ENCODE measurements around the gene ZNF595. TPM values are rescaled to one million over a fixed set of nuclear protein-coding genes. Genes with fewer than 3 reads are reported as not detected.
"Not testable (repeated sequence)": the region's sequence is repeated elsewhere in the genome, so short reads cannot be mapped to it uniquely, and the experiment has no call there.

The ZNF595 gene
- 1 to 10 TPM; 5.2 to 9.3 (median 7.0) TPM for total RNA-seq
- long read RNA-seq: 0 reads

- H3K36me3 ChIP-seq; intact Hi-C loops (cut with DNase I); H3K9me3 ChIP-seq; H3K27me3 ChIP-seq; H3K27ac ChIP-seq; H3K4me1 ChIP-seq: not testable (repeated sequence)
- DNase-seq (peak; percentile 32 to 59 (median 58)), ATAC-seq (peak; percentile 94 to 97 (median 96))
- peak within 1 kb of the TSS in 2 of 3 donors; percentile 18 to 40 for H3K4me3 ChIP-seq
- WGBS (ENCODE audit: insufficient coverage, low coverage, low lambda C conversion rate, missing lambda C conversion rate): 25% methylated on average over 23 of the region's 29 CpGs
These were observed at the start of gene ZNF595 for GRCh38 chr4:52804-53479. ZNF595 (plus strand) TSS chr4:53321; CDS start chr4:53489, 168 bp downstream.

GRCh38 chr4:9937-10870, 42.9 kb upstream of the ZNF595 start:
- H3K36me3 ChIP-seq; H3K9me3 ChIP-seq; H3K4me3 ChIP-seq; H3K4me1 ChIP-seq; H3K27ac ChIP-seq; H3K27me3 ChIP-seq; intact Hi-C loops (cut with DNase I): not testable (repeated sequence)
- WGBS (ENCODE audit: insufficient coverage, low coverage, low lambda C conversion rate, missing lambda C conversion rate): 69% methylated on average over 25 of the region's 90 CpGs
- peak in 2 of 3 donors; percentile 27 to 51 for DNase-seq
- peak in 1 of 4 donors; percentile 46 for ATAC-seq

- ATAC-seq; H3K27ac ChIP-seq; intact Hi-C loops (cut with DNase I); H3K9me3 ChIP-seq; H3K27me3 ChIP-seq; H3K36me3 ChIP-seq; H3K4me3 ChIP-seq; H3K4me1 ChIP-seq: not testable (repeated sequence)
- peak in 1 of 3 donors; percentile 11 for DNase-seq
- WGBS (ENCODE audit: insufficient coverage, low coverage, low lambda C conversion rate, missing lambda C conversion rate): 89% methylated on average over 20 of the region's 123 CpGs
These were observed 41.9 kb upstream of the ZNF595 start for GRCh38 chr4:11095-11815.

- H3K4me1 ChIP-seq; H3K36me3 ChIP-seq; H3K27me3 ChIP-seq; intact Hi-C loops (cut with DNase I); H3K4me3 ChIP-seq; H3K9me3 ChIP-seq; H3K27ac ChIP-seq: not testable (repeated sequence)
- 83% methylated on average over 8 of the region's 21 CpGs for WGBS (ENCODE audit: insufficient coverage, low coverage, low lambda C conversion rate, missing lambda C conversion rate)
- ATAC-seq (peak in 2 of 4 donors; percentile 46 to 54), DNase-seq (peak in 2 of 3 donors; percentile 21 to 53)
These were observed 41.2 kb upstream of the ZNF595 start for GRCh38 chr4:11816-12417.

- DNase-seq; intact Hi-C loops (cut with DNase I): not testable (repeated sequence)
- 34% methylated on average over 3 of the region's 3 CpGs for WGBS (ENCODE audit: insufficient coverage, low coverage, low lambda C conversion rate, missing lambda C conversion rate)
These were observed 35.0 kb upstream of the ZNF595 start for GRCh38 chr4:18128-18527.

GRCh38 chr4:18589-18988, 34.5 kb upstream of the ZNF595 start:
- H3K27ac ChIP-seq; H3K4me3 ChIP-seq; ATAC-seq; H3K9me3 ChIP-seq; H3K4me1 ChIP-seq; H3K36me3 ChIP-seq; intact Hi-C loops (cut with DNase I); DNase-seq; H3K27me3 ChIP-seq: not testable (repeated sequence)
- 38% methylated on average over 1 of the region's 1 CpG for WGBS (ENCODE audit: insufficient coverage, low coverage, low lambda C conversion rate, missing lambda C conversion rate)

More at GRCh38 chr4:18128-18527, 35.0 kb upstream of the ZNF595 start:
- ATAC-seq, H3K36me3 ChIP-seq, H3K27ac ChIP-seq, H3K9me3 ChIP-seq, H3K27me3 ChIP-seq, H3K4me1 ChIP-seq, H3K4me3 ChIP-seq: not testable (repeated sequence)

GRCh38 chr4:22882-23281, 30.2 kb upstream of the ZNF595 start:
- H3K27ac ChIP-seq; H3K4me3 ChIP-seq; H3K36me3 ChIP-seq; H3K27me3 ChIP-seq; intact Hi-C loops (cut with DNase I); H3K4me1 ChIP-seq; DNase-seq; H3K9me3 ChIP-seq; ATAC-seq: not testable (repeated sequence)
- 18% methylated on average over 2 of the region's 2 CpGs for WGBS (ENCODE audit: insufficient coverage, low coverage, low lambda C conversion rate, missing lambda C conversion rate)

GRCh38 chr4:24359-24758, 28.8 kb upstream of the ZNF595 start:
- not testable (repeated sequence) for H3K4me1 ChIP-seq, H3K9me3 ChIP-seq
- WGBS (ENCODE audit: insufficient coverage, low coverage, low lambda C conversion rate, missing lambda C conversion rate): no CpG with 5 or more reads among the region's 1 CpG

GRCh38 chr4:27501-27900, 25.6 kb upstream of the ZNF595 start:
- 58% methylated on average over 3 of the region's 3 CpGs for WGBS (ENCODE audit: insufficient coverage, low coverage, low lambda C conversion rate, missing lambda C conversion rate)
- H3K27me3 ChIP-seq; ATAC-seq; intact Hi-C loops (cut with DNase I); H3K9me3 ChIP-seq; H3K36me3 ChIP-seq; DNase-seq; H3K27ac ChIP-seq; H3K4me1 ChIP-seq; H3K4me3 ChIP-seq: not testable (repeated sequence)

More at GRCh38 chr4:24359-24758, 28.8 kb upstream of the ZNF595 start:
- ATAC-seq; intact Hi-C loops (cut with DNase I); DNase-seq; H3K27ac ChIP-seq; H3K27me3 ChIP-seq; H3K4me3 ChIP-seq; H3K36me3 ChIP-seq: not testable (repeated sequence)
